Right renal cortex interstitium (tissue), 3 donors: ENCODE measurements around the gene SETBP1. TPM values are rescaled to one million over a fixed set of nuclear protein-coding genes. Genes with fewer than 3 reads are reported as not detected.

Experiments used
- DNase-seq, 3 donors: peaks; one replicate each; pipeline ENCODE4 v3.0.0-alpha.2; 2013; ENCODE audit warnings: low read depth in 3 of 3, low spot score in 2 of 3
- polyA plus RNA-seq, 3 donors: library from polyadenylated mRNA; unstranded; fragments of 120-200 nt; gene quantifications; one replicate each; pipeline ENCODE4 v1.2.1, GENCODE V29; 2013; ENCODE audit not compliant: insufficient read length in 3 of 3

The SETBP1 gene
- polyA plus RNA-seq, 3 donors = 27.5 to 32.4 (median 30.1) TPM

DNA sequence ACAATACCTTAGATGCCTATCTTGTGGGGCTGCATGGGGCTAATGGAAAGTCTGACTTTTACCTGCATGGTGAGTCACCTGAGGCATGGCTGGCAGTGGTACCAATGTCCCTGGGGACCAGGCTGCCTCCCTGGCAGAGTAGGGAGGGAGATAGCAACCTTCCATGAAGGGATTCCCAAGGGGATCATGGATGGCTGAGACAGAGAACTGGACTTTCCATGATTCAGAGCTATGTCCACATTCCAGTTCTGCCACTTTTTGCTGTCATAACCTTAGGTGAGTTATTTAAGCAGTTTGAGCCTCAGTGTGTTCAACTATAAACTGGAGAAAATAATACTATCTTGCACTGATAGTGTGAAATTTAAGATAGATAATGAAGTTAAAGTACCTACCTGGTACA lies 178.6 kb downstream of the SETBP1 start:
- DNase-seq = no peak

DNA sequence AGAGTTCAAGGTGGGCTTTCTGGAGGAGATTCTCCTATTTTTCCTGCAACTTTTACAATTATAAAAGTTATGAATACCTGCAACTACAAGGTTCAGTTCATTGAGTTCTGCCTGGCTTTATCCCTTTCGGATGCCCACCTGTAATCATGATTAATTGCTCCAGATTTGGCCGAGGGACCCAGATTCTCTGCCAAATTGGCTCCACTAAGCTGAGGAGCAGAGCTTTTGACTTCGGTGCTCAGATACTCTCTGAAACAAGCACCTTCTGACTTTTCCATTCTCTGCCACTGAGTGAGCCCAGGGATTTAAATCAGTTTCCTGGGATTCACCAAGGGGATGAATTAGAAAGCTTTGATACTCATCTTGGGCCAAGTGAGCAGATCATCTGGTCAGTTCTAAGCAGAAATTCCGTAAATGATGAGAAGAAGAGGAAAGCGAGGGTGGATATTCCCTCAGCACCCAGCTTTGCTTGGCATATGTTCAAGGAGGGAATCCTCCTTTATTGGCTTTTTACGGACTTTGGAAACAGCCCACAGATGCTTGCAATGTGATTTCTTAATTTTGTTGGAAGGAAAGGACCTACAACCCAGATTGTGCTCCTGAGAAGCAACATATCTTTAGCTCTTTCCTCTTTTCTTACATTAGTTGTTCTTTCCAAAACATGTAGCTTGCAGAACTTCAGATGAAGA lies 179.2 kb downstream of the SETBP1 start:
- DNase-seq = no peak

DNA sequence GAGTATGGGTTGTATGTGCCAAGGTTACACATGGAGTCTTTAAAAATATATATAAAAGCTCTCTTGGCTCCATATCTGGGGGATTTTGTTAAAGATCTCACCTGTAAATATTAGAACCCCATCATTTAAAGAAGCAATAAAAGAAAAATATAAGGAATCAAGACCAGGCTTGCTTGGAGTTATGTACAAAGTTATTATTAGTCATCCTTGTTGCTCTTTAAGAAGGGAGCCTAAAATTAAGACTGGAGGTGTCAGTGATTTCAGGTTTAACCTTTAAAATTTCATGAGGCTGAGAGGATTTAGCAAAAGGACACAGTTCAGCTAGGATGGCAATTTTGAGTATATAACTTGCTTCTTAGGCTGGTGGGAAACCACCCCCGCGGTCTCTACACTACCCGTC lies 181.4 kb downstream of the SETBP1 start:
- no peak for DNase-seq

DNA sequence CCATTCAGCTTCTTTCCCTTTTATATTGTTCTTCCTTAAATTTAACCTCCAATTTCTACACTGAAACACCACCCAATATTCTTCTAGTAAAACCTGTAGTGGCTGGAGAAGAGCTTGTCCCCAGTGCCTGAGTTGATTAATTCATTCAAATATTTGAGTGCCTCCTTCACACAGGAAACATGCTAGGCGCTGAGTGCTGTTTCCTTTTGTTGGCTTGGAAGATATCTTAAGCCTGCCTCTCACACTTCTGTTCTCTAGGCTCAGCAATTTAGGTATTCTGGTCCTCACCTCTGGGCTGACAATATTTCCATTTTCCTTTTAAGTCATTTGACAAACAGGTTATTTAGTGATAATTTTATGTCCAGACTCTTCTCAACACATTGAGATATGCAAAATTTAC lies 185.4 kb downstream of the SETBP1 start:
- no peak for DNase-seq

DNA sequence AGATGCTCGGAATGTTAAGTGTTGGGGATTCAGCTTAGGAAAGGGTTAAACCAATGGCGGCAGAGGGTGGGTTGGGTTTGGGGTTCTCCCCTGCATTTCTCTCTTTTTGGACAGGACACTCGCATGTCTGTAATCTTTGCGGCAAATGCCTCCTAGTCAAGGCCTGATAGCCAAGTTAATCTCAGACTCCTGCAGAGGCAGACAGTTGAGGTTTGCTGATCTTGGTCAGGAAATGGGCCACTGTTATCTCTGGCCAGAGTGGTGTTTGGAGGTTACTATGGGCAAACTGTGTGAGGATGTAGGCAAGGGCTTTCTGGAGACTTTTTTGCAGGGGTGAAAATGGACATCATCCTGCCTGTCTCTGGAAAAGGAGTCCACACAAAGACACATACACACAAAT lies 188.8 kb downstream of the SETBP1 start:
- no peak for DNase-seq

DNA sequence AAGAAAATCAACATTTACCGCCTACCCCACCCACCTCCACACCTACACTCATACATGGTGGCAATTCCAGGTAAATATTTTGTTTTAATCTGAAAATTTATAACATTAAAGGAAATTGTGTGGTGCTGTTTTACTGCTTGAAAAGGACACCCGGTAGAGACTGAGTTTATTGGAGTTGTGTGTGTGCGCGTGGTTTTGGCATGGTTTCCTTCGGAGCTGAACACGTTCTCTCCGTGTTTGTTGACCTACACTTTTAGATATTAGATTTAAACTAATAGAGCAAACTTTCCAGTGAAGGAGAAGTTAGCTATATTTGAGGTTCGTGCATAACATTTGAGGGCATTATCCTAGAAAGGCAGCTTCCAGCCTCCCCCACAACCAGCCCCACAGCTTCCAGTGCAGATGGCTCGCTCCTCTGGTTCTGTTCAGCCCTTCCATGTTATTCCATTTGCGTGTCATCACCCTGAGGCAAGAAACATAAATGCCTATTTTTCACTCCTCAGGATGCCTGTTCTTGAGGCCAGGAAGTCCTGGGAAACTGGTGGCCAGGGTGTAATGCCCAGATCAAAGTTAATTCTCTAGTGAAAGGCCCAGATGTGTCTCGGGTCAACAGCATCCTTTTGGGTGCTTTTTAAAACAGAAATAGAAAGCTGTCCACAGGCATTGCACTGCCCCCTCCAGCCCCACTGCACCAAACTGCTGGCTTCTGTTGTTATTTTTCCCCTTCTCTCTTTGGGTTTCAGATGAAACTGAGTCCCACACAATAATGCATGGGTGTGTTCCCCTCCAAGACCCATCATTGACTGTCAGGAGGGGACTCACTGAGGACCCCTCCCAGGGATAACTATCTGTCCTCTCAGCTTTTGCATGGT lies 190.2 kb downstream of the SETBP1 start:
- DNase-seq = no peak

DNA sequence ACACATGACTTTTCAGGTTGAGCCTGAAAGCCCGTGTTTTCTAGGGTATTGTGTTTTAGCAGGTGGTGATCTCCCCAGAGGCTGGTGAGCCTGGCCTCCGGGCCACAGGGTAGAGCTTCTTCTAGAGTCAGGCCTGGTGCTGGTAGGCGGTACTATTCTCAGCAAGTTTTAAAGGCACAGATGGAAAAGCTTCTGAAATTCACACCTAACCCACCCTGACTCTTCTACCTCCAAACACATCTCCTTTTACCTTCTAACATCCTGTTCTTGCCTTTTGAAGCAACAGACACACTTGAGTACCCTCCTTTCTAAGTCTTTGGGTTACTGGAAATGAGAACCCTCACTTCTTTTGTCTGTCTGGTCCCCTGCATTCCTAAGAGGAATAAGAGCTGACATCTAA lies 191.1 kb downstream of the SETBP1 start:
- no peak for DNase-seq

DNA sequence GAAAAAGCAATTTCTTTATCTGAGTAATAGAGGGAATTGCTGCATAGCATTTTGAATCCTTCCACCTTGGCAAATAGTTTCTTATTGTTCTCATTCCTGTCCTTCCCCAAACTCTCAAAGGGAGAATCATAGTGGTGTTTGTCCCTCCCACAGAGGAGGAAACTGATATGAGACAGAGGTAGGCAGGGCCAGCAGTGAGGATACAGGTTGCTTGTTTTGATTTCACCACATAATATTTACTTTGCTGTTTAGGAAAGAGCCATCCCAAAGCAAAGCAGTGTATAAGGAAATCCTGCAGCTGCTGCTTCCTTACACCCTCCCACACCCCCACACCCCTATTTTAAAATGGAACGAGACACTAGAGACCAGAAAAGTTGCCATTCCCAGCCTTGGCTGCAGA lies 195.3 kb downstream of the SETBP1 start:
- no peak for DNase-seq

DNA sequence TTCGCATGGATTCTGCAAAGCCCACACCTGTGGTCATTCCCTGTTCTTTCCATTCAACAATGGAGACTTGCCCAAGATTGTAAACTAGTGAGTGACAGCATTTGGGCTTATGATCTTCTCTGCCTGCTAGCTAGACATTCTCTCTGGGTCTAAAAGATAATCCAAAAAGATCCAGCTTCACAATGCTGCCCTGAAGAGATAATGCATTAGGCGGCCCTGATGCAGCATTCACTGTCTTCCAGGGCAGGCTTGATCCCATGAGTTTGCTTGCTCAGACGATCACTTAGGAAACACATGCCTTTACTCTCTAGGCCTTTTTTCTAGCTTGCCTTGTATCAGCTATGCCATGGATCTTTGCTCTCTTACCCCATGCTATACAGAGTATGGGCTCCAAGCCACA lies 196.1 kb downstream of the SETBP1 start:
- DNase-seq = no peak

DNA sequence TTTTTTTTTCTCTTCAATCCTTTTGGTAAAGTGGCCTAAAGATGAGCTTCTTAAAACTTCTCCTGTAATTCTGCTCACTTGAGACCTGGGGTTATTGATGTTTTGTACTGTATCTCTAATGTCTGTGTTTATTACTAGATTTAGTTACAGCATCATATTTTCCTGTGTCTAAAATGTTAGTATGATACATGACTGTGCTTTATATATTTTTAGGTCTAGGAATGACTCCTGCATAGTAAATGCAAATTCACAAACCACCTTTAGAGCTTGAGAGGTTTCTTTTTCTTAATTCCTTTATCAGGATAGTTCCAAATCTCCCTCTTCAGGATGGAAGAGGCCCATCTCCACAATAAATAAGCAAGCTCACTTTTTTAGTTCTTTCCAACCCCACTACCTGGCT lies 197.6 kb downstream of the SETBP1 start:
- DNase-seq = no peak

DNA sequence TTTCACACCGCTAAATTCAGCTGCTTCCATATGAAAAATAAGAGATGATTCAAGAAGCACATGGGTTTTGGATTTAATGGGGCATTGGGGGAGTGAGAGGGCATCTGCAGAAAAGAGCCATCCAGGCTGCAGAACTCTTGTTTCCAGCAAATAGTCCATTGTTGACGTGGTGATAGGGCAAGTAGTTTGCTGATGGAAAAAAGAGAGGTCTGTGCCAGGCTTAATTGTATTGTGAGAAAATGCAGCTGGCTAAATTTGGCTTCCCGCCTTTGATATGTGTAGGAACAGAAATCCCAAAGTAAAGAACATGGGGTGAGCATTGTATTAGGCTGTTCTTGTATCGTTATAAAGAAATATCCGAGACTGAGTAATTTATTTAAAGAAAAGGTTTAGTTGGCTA lies 199.5 kb downstream of the SETBP1 start:
- no peak for DNase-seq

DNA sequence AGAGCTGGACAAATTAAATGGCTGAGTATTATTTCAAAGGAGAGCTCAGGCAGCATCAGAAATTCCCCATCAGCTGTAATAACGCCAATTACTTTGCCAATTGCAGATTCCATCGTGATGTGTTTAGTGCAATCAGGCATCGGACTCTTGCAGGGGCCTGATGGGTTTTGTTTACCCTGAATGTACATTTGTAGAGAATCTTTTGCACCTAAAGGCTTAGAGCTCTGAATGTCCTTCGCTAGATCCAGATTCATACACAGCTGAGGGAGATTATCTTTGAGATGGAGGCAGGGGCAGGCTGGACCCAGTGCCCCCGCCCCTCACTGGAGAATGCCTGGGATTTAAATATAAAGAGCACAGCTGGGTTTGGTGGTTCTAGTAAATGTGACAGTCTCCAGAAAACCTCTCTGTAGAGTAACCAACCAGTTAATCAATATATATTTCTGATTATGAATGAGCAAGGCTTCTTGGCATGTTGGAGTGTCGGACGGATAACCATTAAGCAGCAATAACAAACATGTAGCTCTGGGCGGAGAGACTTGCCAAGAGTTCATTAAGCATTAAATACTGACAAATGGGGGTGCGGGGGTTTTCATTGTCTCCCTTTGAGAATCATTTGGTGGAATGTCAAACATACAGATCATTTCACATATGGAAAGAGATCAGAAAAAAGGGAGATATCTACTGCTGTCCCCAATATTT lies 200.9 kb downstream of the SETBP1 start:
- DNase-seq = no peak

DNA sequence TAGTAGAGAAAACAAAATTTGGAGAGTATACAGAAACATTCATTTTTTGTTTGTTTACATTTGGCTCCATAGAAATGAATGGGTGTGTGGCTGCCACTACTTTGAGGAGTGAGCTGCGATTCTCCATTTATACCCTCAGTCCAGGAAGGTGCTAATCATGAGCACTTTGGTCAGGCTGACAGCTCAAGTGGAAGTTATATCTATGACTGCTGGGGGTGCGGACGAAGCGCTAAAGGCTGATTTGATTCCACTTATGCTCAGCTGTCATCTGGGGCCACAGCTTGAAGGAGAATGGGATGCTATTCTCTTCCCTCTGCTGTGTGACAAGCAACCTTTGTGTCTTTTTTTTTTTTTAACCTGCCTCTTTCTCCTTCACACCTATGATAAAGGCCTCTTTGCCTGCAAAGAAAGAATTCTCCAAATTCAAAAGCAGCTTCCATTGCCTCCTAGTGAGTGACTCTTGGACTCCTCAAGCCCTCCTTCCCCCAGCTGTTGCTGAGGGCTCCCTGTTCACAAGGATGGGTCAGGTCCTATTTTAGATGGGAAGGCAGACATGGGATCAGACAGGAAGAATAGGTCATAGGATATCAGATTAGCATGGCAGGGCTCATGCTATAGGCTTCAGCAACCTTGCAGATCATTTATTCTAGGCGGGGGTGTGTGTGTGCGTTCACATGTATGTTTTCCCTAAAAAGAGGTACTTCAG lies 201.6 kb downstream of the SETBP1 start:
- DNase-seq = no peak

DNA sequence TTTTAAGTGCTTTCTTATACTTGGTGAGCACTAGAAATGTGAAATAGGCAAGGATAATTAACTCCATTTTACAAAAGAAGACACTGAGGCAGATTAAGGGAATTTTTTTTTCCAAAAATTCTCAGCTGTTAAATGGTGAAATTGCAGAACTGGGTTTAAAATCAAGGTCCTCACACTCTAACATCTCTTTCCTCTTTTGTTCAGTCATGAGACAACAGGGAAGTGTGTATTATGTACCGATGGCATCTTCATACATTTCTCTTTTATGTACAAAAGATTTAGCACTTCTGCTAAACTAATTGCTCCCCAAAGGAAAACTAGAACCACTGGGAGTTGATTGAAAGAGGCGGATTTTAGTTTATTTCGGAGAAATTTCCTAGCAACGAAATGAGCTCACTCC lies 203.0 kb downstream of the SETBP1 start:
- no peak for DNase-seq

DNA sequence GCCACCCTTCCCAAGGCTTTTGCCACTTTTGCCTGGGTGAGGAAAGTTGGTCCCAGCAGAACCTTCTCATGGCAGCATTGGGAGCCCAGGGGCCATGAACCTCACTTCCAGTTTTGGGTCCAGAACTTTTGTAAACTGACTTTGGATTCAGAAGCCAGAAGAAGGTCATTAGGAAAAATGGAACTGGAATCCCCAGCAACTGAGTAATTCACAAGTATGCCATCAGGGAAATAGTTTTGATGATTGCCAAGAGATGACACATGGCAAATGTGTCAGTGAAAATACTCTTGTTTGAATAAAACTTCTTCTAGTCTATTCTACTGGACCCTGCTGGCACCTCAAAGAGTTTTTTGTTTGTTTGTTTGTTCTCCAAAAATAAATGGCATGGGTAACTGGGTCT lies 203.7 kb downstream of the SETBP1 start:
- no peak for DNase-seq

DNA sequence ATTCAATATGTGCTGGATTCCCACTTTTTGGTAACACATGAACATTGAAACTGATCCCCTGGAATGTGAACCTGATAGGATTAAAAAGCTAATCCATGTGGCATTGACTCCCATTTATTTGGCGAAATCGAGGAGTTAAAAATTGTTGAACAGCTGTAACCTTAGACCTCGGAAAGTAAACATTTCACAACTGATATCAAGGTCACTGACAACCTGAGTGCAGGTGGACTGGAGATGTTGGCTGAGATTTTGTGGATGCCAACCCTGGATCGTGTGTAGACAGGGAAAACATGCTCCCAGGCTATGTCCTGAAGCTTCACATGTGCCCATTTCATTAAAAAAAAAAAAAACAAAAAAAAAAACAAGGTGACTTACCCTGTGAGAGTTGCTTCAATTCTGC lies 204.8 kb downstream of the SETBP1 start:
- no peak for DNase-seq

DNA sequence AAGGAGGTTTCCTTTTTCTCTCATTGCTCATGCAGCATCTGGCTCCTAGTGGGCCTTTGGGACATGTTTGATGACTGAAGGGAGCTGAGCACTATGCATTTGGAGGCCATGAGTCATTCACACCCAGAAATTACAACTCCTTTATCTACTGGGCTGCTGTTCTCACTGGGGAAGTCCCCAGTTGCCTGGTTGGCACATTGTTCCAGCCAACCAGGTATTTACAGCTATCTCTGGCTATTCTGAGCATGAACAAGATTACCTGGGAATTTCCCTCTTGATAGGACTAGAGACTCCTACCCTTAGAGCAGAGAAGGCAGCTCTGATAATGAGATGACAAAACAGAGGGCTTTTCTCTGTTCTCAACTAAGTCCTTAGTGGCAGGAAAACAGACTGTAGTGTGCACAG lies 206.5 kb downstream of the SETBP1 start:
- DNase-seq = no peak

DNA sequence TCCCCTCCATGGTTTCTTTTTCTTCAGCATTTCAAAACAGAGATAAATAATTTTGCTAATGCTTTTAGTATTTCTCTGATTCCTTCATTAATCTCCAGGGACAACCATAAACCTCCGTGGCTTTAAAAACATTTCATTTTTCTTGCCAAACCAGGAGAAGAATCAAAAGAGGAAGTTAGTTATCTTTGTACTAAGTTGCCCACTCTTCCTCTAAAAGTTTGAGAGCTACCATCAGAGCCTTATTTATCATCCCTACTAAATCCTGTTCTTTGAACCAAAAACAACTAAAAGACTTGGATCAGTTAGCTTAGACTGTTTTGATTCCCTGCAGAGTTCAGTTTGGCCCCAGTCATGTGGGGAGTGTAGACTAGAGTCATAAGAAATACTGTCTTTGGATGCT lies 208.4 kb downstream of the SETBP1 start:
- DNase-seq = no peak

DNA sequence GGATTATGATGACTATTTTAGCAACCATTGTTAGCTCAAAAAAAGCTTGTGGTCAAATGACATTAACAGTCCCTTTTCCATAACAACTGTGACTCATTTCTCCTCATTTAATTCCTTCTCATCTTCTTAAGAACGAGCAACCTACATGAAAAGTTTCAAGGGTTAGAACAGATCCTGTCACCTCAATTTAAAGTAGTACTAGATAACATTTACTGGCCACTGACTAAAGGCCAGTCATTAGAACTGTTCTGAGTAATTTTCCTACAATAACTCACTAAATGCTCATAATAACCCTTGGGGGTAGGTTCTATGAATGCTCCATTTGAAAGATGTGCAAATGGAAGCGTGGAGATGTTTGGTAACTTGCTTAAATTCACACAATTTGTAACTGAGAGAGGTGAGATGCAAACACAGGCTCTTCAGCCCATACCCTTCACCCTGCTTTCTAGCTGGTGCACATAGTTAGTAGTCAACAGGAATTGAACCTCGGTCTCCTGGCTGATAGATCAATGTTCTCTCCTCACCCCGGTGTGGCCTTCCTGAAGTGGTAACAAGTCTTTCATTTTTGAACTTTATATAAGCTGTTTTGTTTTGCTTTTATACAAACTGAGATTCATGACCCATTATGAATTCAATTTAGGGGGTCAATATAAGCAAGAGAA lies 212.5 kb downstream of the SETBP1 start:
- no peak for DNase-seq

DNA sequence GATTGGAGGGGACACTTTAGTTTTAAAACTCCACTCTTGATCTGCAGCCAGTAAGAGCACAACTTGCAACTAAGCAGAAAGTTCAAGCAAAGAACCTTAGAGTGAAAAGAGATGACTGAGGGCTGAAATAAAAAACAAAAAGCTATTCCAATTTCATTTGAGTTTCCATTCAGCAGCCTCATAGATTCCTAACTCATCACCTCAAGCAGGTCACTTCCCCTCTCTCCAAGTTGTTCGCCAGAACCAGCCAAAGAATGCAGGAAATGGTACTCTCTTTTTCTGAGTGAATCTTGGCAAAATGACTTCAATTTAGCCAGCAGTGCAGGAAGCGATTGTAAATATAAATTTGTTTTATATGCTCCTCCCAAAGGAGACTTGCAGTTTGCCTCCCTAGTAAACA lies 213.3 kb downstream of the SETBP1 start:
- DNase-seq = no peak
